ENCODE data around the gene SMARCD2.
A peak's percentile ranks its signal among the peaks of the same experiment; 100 is the strongest.

The SMARCD2 gene

DNA sequence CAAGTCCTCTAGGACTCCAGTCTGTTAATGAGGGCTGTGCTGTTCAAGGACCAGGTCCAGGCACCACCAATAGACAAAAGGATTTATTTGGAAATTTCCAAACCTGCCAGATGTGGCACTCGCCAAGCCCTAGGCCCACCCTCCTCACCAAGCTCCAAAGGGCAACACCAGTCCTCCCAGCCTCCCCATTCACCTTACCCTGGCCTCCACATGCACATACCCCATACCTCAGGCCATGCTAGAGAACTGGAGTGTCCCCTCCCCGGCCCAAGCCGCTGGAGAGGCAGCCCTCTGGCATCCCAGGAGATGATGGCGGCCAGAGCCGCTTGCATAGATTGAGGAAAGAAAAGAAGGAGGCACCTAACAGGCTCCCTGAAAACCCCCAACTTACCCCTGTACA, 10.5 kb downstream of the SMARCD2 start:
- DNase-seq (ENCODE audit: low read depth, low spot score), result no peak

DNA sequence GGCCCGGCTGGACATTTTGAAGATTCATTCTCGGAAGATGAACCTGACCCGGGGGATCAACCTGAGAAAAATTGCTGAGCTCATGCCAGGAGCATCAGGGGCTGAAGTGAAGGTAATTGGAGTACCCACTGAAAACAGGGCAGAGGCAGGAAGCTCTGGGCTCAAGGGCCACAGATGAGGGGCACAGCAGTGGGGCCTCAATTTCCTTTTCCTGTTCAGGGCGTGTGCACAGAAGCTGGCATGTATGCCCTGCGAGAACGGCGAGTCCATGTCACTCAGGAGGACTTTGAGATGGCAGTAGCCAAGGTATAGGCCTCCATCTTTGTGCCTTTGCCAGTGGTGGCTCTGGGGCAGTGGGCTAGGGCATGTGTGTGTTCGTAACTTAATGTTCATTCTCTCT, 11.0 kb downstream of the SMARCD2 start:
- DNase-seq (ENCODE audit: low read depth, low spot score), result no peak

DNA sequence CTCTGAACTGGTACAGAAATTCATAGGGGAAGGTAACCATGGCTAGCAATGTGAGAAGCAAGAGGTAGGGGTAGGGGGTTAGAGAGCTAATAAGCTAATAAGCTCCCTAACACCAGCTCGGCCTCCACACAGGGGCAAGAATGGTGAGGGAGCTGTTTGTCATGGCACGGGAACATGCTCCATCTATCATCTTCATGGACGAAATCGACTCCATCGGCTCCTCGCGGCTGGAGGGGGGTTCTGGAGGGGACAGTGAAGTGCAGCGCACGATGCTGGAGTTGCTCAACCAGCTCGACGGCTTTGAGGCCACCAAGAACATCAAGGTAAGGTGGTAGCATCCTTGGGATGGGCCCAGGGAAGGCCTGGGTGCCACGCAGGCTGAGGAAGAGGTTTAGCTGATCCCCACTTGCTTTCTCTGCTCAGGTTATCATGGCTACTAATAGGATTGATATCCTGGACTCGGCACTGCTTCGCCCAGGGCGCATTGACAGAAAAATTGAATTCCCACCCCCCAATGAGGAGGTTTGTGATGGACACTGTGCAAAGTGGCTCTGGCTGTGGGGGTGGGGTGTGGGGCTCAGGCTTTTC, 11.5 kb downstream of the SMARCD2 start:
- DNase-seq (ENCODE audit: low read depth, low spot score), result no peak

DNA sequence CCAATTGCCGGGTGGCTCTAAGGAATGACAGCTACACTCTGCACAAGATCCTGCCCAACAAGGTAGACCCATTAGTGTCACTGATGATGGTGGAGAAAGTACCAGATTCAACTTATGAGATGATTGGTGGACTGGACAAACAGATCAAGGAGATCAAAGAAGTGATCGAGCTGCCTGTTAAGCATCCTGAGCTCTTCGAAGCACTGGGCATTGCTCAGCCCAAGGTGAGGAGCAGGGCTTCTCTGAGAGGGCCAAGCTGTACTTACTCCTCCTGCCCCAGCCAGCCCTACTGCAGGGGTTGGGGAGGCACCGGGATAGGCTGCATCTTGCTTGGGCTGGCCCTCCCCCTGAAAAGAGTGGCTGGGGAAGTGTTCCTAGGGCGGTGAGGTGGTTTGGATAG, 12.2 kb downstream of the SMARCD2 start:
- DNase-seq (ENCODE audit: low read depth, low spot score), result no peak

DNA sequence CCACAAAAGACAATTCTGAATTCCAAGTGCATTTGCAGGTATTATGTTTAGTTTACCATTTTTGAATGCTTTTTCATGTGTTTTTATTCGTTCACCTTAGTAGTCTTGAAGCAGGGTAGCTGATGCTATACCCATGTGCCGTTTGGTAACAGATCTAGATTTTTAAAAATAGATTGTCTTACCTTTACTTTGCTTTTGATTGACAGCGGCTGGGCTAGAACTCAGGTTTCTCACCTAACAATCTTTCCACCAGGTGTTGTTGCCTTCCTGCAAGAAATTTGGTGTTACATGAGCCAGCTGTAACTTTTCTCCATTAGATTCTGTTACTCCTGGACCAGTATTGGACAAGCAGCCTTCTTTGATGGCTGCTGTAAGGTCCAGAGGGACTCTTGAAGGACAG, 13.5 kb downstream of the SMARCD2 start:
- DNase-seq (ENCODE audit: low read depth, low spot score), result no peak

DNA sequence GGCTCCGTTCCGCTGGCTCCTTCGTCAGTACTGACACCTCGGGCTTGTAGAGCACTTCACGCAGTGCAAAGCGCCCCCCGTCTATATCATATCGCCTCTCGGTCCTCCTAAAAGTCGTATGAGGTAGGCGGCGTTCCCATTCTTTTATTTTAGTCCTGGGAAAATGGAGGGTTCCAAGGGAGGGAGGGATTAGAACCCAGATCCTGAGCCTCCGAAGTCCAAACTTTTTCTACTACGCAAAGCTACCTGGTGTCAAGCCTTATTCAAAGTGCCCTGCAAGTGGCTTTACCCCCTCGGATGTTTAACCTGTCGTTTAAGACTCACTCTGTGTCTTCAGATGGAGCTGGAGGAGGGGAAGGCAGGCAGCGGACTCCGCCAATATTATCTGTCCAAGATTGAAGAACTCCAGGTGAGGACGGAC, 14.7 kb downstream of the SMARCD2 start:
- DNase-seq (ENCODE audit: low read depth, low spot score), result no peak

DNA sequence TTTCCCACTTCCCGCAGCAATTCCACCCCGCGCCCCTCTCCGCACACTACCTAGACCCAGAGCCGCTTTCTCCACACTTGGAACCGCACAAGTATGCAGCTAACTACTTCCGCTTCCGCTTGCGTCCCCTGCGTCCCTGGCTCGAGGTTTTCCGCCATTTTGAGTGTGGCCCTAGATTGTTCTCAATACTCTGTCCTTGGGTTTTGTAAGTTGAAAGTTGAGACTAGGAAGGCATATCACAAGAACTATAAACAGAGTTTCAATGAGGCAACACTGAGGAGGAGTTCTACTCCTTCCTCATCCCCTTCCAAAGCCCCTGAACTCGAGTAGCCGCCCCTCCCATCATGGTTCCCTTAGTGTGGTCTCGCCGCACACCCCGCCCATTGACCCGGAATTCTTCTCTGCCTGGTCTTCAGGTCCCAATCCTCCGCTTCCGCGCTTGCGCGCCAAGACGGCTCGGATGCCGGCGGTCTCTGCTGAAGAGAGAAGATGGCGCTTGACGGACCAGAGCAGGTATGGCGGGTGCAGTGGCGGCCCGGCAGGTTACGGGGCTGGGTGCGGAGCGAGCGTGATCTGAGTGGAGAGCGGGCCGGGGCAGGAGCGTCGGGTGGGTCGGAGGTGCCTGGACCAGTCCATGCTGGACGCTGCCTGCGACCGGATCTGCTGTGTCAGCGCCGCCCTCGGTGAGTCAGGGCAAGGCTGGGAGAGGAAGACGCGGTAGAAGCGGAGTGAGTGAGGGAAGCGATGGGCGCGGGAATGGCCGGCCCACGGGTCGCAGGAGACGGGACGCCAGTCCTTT, 15.3 kb downstream of the SMARCD2 start, which contains the start of the genes FTSJ3 and PSMC5:
TSS of gene FTSJ3 (minus strand) at position 662 of the 799 bp plus-strand sequence. CDS start 761 bp downstream, outside the sequence.
TSS of gene PSMC5 (plus strand) at position 430 of the 799 bp plus-strand sequence. CDS start at position 490, 60 bp downstream.
- DNase-seq (ENCODE audit: low read depth, low spot score), result peak; percentile 94

DNA sequence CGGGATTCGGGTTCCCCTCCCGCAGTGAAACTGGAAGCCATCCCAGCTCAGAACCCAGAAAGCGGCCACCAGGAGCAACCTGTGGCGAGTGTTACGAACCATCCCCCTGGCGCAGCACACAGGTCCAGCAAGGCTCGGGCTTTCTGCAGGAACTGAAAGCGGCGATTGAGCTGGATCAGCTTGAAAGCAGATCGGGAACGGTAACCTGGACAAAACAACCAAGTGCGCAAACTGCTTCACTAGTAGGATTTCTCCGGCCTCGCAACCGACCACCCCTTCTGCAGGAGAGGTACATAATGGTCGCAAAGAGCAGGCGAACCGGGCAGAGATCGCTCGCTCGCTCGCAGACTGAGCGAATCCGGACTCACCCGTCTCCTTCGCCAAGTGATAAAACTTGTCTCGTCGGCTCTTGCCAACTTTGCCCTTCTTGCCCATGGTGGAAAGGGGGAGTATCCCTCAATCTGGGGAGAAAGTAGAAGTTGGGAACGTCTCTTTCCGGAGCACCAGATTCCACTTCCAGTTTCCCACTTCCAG, 15.9 kb downstream of the SMARCD2 start:
- DNase-seq (ENCODE audit: low read depth, low spot score), result no peak

DNA sequence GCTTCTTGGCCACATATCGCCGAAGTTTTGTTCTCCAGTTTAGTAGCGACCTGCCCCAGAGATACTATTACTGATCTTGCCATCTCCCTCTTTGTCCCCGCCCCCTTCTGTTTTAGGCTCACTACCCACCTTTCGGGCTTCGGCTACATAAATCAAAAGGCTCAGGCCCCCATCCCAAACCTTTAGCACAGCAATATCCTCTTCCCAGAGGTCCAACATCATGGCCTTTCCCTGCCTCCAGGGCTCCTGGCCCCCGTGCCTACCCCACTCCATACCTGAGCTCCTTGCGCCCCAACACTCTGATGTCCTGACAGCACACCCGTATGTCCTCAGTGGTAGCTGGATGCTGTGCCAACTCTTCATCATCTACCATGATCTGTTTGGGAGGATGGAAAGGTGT, 18.1 kb downstream of the SMARCD2 start:
- DNase-seq (ENCODE audit: low read depth, low spot score), result no peak

DNA sequence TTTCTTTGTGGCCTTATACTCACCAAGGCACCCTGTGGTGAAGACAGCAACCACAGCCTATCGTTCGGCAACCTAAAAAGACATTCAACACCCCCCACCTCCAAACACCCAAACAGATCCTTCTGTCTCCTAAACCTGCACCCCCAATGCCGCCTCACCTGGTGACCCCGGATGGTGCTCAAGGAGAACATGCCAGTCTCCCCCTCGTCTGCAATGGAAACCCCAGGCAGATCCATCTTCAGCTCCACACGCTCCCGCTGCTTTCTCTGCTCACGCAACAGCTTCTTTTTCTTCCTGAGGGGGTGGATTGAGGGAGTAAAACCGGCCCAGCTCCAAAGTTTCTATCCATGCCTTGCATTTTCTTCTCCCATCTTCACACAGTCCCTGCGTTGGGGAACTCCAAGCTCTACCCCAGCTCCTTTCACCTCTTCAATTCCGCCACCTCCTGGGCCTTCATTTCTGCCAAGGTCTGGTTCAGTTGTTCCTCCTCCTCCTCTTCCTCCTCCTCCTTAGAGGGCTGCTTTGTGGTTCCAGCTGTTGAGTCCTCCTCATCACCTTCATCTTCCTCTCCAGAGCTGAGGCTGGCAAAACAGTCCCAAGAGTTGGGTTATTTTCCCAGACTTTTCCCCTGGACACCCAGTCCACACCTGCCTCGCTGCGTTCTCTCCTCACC, 18.7 kb downstream of the SMARCD2 start:
- DNase-seq (ENCODE audit: low read depth, low spot score), result no peak

DNA sequence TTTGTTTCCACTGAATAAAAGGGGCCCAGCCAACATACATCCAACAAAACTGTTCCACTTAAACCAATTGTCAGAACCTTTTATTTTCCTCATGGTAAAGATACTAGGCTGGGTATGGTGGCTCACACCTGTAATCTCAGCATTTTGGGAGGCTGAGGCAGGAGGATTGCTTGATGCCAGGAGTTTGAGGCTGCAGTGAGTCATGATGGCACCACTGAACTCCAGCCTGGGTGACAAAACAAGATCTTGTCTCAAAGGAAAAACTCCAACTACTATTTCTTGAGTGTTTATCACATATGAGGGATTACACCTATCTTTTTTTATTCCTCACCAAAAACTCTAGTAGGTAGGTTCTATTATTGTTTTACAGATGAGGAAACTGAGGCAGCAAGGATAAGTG, 19.9 kb downstream of the SMARCD2 start:
- DNase-seq (ENCODE audit: low read depth, low spot score), result no peak

DNA sequence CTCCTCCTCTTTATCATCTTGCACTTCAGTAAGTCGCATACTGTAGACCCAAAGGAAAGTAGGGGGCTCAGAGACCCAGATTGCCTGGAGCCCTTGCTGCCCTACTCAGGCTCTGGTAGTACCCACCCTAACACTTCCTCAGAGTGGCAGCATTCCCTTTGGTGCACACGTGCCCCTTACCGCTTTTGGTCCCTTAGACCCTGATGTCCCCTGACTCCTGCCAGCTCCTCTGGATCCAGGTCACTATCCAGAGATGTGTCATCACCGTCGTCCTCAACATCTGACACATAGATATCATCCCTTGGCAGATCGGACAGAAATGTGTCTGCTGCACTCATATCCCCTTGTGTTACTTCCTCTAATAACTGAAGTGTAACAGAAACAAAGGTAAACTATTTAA, 20.7 kb downstream of the SMARCD2 start:
- no peak for DNase-seq (ENCODE audit: low read depth, low spot score)

DNA sequence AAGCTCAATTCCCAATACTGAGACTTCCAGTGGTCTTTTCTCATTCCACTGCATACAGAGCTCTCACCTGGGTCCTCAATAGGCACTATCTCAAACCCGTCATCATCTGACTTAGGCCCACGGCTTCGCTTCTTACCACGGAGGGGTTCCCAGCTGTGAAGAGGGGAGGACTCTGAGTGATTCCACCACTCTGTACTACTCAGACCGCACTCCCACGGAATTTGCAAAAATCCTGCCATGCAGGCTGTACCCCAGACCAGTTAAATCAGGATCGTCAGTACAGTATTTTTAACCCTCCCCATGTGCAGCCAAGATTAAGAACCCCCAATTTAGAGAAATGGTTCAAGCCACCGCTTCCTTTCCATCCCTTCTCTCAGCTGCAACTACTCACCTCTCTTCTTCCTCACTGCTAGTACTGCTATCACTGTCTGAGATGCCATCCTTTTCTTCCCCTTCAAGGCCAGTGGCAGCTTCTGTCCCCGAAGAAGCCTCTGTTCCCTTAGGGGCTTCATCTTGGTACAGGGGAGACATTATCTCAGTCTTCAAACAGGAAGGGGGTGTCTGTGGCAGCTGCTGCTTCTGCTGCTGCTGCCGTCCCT, 21.4 kb downstream of the SMARCD2 start:
- no peak for DNase-seq (ENCODE audit: low read depth, low spot score)

DNA sequence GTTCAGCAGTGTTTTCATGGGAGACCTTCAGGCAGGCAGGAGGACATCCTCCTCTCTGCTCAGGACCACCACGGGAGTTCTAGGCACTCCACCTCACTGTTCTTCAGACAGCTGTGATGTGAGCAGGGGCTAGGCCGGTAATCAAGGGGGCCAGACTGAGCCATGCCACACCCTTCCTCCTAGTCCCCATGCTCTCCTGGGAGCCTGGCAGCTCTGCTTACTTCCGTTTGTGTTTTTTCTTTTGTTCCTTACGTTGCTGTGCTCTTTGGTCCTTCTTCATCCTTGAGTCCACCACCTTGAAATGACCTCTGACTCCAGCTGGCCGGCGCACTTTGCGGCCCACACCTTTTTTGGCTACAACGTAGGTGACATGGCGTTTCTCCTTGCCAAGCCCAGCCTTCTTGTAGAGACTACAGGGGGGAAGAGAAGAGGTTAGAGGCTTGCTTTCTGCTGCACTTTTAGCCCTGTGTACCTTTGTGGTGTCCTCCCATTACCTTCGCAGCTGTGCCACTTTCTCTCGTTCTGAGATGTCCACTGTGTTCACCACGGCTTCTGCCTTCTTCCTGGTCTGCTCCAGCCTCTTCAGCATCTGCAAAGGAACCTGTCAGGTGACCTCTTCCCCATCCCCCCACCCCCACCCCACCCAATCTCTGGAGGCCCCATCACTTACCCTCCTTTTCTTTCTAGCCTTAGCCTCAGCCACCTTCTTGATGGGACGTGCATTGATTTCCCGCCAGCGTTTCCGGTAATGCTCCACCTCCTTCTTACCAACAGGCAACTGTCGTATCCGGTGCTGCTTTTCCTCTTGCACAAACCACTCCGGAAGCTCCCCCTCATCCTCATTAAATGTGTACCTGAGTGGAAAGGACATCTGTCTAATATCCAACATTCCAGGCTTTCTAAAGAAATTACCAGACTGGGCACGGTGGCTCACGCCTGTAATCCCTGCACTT, 22.6 kb downstream of the SMARCD2 start:
- DNase-seq (ENCODE audit: low read depth, low spot score), result no peak

DNA sequence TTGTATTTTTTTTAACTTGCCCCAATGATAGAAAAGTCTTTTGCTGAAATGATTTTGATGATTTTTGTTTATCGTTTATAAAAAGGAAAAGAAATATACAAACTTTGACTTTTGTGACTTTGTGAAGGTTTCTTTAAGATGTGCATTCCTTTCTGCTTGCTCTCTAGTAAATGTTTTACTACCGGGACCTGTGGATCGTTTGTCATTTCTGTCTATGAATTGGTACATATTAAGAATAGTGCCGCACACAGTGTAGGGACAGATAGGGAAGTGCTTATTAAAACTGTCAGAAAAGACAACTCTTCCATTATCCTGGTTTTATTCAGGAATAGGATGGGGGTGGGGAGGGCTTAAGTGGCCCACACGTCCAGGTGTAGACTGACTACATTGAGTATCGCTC, 23.4 kb downstream of the SMARCD2 start:
- DNase-seq (ENCODE audit: low read depth, low spot score), result no peak

DNA sequence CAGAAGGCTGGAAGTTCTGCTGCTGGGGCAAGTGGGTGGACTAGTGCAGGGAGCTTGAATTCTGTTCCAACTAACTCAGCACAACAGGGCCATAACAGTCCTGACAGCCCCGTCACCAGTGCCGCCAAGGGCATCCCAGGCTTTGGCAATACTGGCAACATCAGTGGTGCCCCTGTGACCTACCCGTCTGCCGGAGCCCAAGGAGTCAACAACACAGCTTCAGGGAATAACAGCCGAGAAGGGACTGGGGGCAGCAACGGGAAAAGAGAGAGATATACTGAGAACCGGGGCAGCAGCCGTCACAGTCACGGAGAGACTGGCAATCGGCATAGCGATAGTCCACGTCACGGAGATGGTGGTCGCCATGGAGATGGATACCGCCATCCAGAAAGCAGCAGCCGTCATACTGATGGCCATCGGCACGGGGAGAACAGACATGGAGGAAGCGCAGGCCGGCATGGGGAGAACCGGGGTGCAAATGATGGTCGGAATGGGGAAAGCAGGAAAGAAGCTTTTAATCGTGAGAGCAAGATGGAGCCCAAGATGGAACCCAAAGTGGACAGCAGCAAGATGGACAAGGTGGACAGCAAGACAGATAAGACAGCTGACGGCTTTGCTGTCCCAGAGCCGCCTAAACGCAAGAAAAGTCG, 24.6 kb downstream of the SMARCD2 start:
- no peak for DNase-seq (ENCODE audit: low read depth, low spot score)

DNA sequence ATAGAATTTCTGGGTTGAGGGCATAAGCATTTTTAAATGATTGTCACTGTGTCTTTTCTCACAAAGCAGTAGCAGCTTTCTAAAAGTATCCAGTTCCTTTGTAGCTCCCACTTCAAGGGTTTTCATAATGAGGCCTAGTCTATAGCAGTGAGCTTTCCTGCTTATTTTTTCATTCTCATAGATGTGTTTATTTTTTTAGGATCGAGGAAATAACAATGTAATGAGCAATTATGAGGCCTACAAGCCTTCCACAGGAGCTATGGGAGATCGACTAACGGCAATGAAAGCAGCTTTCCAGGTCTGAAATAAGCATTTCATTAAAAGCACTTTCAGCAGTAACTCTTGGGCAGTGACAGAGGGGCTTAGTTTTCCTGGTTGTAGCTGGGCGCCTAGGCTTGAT, 25.8 kb downstream of the SMARCD2 start:
- no peak for DNase-seq (ENCODE audit: low read depth, low spot score)

DNA sequence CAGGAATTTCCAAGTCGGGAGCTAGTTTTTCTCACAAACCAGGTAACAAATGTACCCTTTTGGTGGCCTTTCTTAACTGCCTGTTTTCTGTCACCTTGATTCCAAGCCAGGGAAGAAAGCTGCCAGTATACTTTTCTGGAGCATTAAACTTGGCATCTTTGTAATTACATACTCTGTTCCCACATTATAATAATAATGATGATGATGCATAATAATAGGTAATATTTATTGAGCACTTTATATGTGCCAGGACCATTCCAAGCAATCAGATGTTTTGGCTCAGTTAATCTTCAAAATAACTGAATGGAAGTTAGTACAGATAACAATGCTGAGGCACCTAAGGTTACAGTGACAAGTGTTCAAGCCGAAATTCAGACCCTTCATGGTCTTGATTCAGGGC, 26.4 kb downstream of the SMARCD2 start:
- DNase-seq (ENCODE audit: low read depth, low spot score), result no peak

DNA sequence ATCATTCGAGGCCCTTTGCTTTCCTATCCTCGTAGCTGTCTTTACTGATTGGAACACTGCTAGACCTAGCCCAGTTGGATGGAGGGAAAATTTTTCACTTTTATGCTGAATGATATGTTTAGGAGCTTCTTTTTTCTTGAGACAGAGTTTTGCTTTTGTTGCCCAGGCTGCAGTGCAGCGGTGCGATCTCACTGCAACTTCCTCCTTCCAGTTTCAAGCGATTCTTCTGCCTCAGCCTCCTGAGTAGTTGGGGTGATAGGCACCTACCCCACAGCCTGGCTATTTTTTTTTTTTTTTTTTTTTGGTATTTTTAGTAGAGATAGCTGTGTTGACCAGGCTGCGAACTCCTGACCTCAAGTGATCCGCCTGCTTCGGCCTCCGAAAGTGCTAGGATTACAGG, 32.5 kb downstream of the SMARCD2 start:
- DNase-seq (ENCODE audit: low read depth, low spot score), result no peak

DNA sequence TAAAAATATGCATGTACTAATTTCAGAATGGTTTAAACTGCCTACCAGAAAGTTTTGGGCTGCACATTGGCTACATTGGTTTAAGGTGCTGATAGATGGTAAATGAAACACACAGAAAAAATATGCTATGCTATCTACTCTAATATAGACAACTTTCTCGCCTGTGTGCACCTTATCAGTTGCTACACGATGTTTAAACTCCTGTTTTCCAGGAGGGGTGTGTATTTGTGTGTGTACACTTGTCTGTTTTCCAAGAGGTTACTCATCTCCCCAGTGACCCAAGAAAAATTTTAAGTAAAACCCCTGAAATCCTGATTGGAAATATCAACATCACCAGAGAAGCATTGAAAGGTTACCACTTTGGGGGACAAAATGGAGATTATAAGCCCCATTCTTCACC, 36.9 kb downstream of the SMARCD2 start:
- DNase-seq (ENCODE audit: low read depth, low spot score), result no peak

All from activated CD4-positive, CD25-positive, alpha-beta regulatory T cell treated with anti-CD3 and anti-CD28 coated beads, Interleukin-2, amount 50 U/mL, for 16 hours (primary cell).